HEK293 (cell line): Measurements from ENCODE around the gene LKAAEAR1.
A peak's percentile ranks its signal among the peaks of the same experiment; 100 is the strongest.

Source experiments
- BCL11A ChIP-seq: fragments of 450-650 bp; formaldehyde crosslinking; IDR thresholded peaks from 2 replicates; pipeline ENCODE4 v1.5.1; 2016; ENCODE audit warnings: low read depth, missing biosample characterization, missing genetic modification characterization
- HOXD13 ChIP-seq: sonication (generic); formaldehyde crosslinking; IDR thresholded peaks from 2 replicates; pipeline ENCODE4 v1.8.0; 2022; ENCODE audit warnings: missing genetic modification reagents, borderline replicate concordance
- OVOL3 ChIP-seq: fragments of 450-650 bp; formaldehyde crosslinking; IDR thresholded peaks from 2 replicates; pipeline ENCODE4 v1.5.1; 2016; ENCODE audit warnings: missing biosample characterization, missing genetic modification characterization
- PRDM1 ChIP-seq: fragments of 450-650 bp; formaldehyde crosslinking; IDR thresholded peaks from 2 replicates; pipeline ENCODE4; 2016; ENCODE audit warnings: missing biosample characterization, missing genetic modification characterization
- SP7 ChIP-seq: fragments of 450-650 bp; formaldehyde crosslinking; IDR thresholded peaks from 2 replicates; pipeline ENCODE4 v1.5.1; 2016; ENCODE audit warnings: missing biosample characterization, missing genetic modification characterization
- ZBTB10 ChIP-seq: fragments of 450-650 bp; formaldehyde crosslinking; IDR thresholded peaks from 2 replicates; pipeline ENCODE4 v1.5.1; 2016; ENCODE audit warnings: missing biosample characterization, missing genetic modification characterization
- ZBTB11 ChIP-seq: fragments of 450-650 bp; formaldehyde crosslinking; conservative IDR thresholded peaks from 2 replicates; pipeline ENCODE4 v1.5.1; 2016; ENCODE audit warnings: low read depth, missing biosample characterization, missing genetic modification characterization
- ZBTB49 ChIP-seq: fragments of 450-650 bp; formaldehyde crosslinking; IDR thresholded peaks from 2 replicates; pipeline ENCODE4 v1.5.1; 2016; ENCODE audit warnings: missing biosample characterization, missing genetic modification characterization, low read depth
- ZFP69B ChIP-seq: fragments of 450-650 bp; formaldehyde crosslinking; IDR thresholded peaks from 2 replicates; pipeline ENCODE4 v1.5.1; 2016; ENCODE audit warnings: missing biosample characterization, missing genetic modification characterization
- ZNF521 ChIP-seq: fragments of 450-650 bp; formaldehyde crosslinking; IDR thresholded peaks from 2 replicates; pipeline ENCODE4 v1.5.1; 2017; ENCODE audit warnings: missing biosample characterization, mild to moderate bottlenecking, missing genetic modification characterization
- ZNF530 ChIP-seq: fragments of 450-650 bp; formaldehyde crosslinking; IDR thresholded peaks from 2 replicates; pipeline ENCODE4 v1.5.1; 2016; ENCODE audit warnings: low read depth, missing biosample characterization, missing genetic modification characterization
- ZNF585B ChIP-seq: fragments of 450-650 bp; formaldehyde crosslinking; IDR thresholded peaks from 2 replicates; pipeline ENCODE4 v1.5.1; 2016; ENCODE audit warnings: missing biosample characterization, missing genetic modification characterization
- ZNF670 ChIP-seq: fragments of 450-650 bp; formaldehyde crosslinking; IDR thresholded peaks from 2 replicates; pipeline ENCODE4 v1.5.1; 2016; ENCODE audit warnings: missing biosample characterization, missing genetic modification characterization, low read depth
- ZNF777 ChIP-seq: fragments of 450-650 bp; formaldehyde crosslinking; IDR thresholded peaks from 2 replicates; pipeline ENCODE4 v1.5.1; 2017; ENCODE audit warnings: missing biosample characterization, missing genetic modification characterization, borderline replicate concordance
- TF ChIP-seq, protein P1 (sequence below): fragments of 450-650 bp; formaldehyde crosslinking; IDR thresholded peaks from 2 replicates; pipeline ENCODE4 v1.5.1; 2016; ENCODE audit warnings: missing biosample characterization, missing genetic modification characterization, borderline replicate concordance
- TF ChIP-seq, protein P2 (sequence below): fragments of 450-650 bp; formaldehyde crosslinking; IDR thresholded peaks from 2 replicates; pipeline ENCODE4 v1.5.1; 2016; ENCODE audit warnings: missing biosample characterization, missing genetic modification characterization
- TF ChIP-seq, protein P3 (sequence below): fragments of 450-650 bp; formaldehyde crosslinking; conservative IDR thresholded peaks from 2 replicates; pipeline ENCODE4 v1.5.1; 2016; ENCODE audit warnings: low read depth, missing biosample characterization, missing genetic modification characterization
- TF ChIP-seq, protein P4 (sequence below): fragments of 450-650 bp; formaldehyde crosslinking; IDR thresholded peaks from 2 replicates; pipeline ENCODE4 v1.5.1; 2016; ENCODE audit warnings: missing biosample characterization, missing genetic modification characterization

The LKAAEAR1 gene

GRCh38 chr20:64083378-64083803, 807 bp downstream of the LKAAEAR1 start (continued):
- TF ChIP-seq, protein P1, sequence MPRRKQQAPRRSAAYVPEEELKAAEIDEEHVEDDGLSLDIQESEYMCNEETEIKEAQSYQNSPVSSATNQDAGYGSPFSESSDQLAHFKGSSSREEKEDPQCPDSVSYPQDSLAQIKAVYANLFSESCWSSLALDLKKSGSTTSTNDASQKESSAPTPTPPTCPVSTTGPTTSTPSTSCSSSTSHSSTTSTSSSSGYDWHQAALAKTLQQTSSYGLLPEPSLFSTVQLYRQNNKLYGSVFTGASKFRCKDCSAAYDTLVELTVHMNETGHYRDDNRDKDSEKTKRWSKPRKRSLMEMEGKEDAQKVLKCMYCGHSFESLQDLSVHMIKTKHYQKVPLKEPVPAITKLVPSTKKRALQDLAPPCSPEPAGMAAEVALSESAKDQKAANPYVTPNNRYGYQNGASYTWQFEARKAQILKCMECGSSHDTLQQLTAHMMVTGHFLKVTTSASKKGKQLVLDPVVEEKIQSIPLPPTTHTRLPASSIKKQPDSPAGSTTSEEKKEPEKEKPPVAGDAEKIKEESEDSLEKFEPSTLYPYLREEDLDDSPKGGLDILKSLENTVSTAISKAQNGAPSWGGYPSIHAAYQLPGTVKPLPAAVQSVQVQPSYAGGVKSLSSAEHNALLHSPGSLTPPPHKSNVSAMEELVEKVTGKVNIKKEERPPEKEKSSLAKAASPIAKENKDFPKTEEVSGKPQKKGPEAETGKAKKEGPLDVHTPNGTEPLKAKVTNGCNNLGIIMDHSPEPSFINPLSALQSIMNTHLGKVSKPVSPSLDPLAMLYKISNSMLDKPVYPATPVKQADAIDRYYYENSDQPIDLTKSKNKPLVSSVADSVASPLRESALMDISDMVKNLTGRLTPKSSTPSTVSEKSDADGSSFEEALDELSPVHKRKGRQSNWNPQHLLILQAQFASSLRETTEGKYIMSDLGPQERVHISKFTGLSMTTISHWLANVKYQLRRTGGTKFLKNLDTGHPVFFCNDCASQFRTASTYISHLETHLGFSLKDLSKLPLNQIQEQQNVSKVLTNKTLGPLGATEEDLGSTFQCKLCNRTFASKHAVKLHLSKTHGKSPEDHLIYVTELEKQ = no peak
- no peak for TF ChIP-seq ZNF585B (tag by site-specific recombination)
- TF ChIP-seq ZFP69B (tag by site-specific recombination) = no peak
- no peak for TF ChIP-seq ZBTB11 (tag by site-specific recombination)
- TF ChIP-seq OVOL3 (tag by site-specific recombination) = no peak
- TF ChIP-seq ZNF530 (tag by site-specific recombination) = no peak
- TF ChIP-seq ZBTB10 (tag by site-specific recombination) = peak; percentile 87
- TF ChIP-seq, protein P2, sequence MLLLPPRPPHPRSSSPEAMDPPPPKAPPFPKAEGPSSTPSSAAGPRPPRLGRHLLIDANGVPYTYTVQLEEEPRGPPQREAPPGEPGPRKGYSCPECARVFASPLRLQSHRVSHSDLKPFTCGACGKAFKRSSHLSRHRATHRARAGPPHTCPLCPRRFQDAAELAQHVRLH (tag by site-specific recombination) = no peak
- TF ChIP-seq ZNF670 (tag by site-specific recombination) = no peak
- TF ChIP-seq PRDM1 (tag by site-specific recombination) = no peak
- TF ChIP-seq SP7 = peak; percentile 53; the same call in 1 of the 2 replicates
- TF ChIP-seq, protein P3, sequence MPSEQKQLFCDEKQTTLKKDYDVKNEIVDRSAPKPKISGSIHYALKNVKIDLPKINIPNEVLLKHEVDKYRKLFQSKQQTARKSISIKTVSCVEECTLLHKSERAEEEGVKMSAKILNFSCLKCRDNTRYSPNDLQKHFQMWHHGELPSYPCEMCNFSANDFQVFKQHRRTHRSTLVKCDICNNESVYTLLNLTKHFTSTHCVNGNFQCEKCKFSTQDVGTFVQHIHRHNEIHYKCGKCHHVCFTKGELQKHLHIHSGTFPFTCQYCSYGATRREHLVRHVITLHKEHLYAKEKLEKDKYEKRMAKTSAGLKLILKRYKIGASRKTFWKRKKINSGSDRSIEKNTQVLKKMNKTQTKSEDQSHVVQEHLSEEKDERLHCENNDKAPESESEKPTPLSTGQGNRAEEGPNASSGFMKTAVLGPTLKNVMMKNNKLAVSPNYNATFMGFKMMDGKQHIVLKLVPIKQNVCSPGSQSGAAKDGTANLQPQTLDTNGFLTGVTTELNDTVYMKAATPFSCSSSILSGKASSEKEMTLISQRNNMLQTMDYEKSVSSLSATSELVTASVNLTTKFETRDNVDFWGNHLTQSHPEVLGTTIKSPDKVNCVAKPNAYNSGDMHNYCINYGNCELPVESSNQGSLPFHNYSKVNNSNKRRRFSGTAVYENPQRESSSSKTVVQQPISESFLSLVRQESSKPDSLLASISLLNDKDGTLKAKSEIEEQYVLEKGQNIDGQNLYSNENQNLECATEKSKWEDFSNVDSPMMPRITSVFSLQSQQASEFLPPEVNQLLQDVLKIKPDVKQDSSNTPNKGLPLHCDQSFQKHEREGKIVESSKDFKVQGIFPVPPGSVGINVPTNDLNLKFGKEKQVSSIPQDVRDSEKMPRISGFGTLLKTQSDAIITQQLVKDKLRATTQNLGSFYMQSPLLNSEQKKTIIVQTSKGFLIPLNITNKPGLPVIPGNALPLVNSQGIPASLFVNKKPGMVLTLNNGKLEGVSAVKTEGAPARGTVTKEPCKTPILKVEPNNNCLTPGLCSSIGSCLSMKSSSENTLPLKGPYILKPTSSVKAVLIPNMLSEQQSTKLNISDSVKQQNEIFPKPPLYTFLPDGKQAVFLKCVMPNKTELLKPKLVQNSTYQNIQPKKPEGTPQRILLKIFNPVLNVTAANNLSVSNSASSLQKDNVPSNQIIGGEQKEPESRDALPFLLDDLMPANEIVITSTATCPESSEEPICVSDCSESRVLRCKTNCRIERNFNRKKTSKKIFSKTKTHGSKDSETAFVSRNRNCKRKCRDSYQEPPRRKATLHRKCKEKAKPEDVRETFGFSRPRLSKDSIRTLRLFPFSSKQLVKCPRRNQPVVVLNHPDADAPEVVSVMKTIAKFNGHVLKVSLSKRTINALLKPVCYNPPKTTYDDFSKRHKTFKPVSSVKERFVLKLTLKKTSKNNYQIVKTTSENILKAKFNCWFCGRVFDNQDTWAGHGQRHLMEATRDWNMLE (tag by site-specific recombination) = no peak
- no peak for TF ChIP-seq ZBTB49 (tag by site-specific recombination)
- 0 out of 2 replicates have a peak, but pooled peaks have one; percentile 22 for TF ChIP-seq BCL11A (tag by site-specific recombination)
- no peak for TF ChIP-seq ZNF777 (tag by site-specific recombination)
- no peak for TF ChIP-seq HOXD13 (CRISPR knock-in tag)
- TF ChIP-seq ZNF521 = no peak
- TF ChIP-seq, protein P4, sequence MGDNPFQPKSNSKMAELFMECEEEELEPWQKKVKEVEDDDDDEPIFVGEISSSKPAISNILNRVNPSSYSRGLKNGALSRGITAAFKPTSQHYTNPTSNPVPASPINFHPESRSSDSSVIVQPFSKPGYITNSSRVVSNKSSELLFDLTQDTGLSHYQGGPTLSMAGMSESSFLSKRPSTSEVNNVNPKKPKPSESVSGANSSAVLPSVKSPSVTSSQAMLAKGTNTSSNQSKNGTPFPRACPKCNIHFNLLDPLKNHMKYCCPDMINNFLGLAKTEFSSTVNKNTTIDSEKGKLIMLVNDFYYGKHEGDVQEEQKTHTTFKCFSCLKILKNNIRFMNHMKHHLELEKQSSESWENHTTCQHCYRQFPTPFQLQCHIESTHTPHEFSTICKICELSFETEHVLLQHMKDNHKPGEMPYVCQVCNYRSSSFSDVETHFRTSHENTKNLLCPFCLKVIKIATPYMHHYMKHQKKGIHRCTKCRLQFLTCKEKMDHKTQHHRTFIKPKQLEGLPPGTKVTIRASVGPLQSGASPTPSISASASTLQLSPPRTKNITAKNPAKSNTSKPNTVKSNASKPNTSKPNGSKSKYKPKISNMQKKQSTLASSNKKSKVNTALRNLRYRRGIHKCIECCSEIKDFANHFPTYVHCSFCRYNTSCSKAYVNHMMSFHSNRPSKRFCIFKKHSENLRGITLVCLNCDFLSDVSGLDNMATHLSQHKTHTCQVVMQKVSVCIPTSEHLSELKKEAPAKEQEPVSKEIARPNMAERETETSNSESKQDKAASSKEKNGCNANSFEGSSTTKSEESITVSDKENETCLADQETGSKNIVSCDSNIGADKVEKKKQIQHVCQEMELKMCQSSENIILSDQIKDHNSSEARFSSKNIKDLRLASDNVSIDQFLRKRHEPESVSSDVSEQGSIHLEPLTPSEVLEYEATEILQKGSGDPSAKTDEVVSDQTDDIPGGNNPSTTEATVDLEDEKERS (tag by site-specific recombination) = no peak
